HepG2 (cell line): ENCODE data around the gene HILPDA. TPM values are rescaled to one million over a fixed set of nuclear protein-coding genes. Genes with fewer than 3 reads are reported as not detected.

Experiments
- FOXA3 ChIP-seq: IDR thresholded peaks from 2 replicates; pipeline ENCODE4 v1.6.1; 2016; ENCODE audit warnings: missing genetic modification reagents, missing compliant biosample characterization
- FOXP1 ChIP-seq, 2 experiments: fragments of 450-650 bp in 1 of 2; IDR thresholded peaks; 2 replicates each; pipeline ENCODE4 v1.6.1; 2017 to 2018; ENCODE audit warnings: antibody characterized with exemption in 1 of 2
- FOXP4 ChIP-seq: sonication (generic); formaldehyde crosslinking; IDR thresholded peaks from 2 replicates; pipeline ENCODE4 v1.4.0; 2020; ENCODE audit warnings: missing genetic modification reagents
- GATAD1 ChIP-seq: IDR thresholded peaks from 2 replicates; pipeline ENCODE4 v1.6.1; 2016; ENCODE audit warnings: missing genetic modification reagents, missing compliant biosample characterization
- KIAA2018 ChIP-seq: sonication (generic); formaldehyde crosslinking; IDR thresholded peaks from 2 replicates; pipeline ENCODE4 v1.5.0; 2020; ENCODE audit warnings: mild to moderate bottlenecking, missing genetic modification reagents, borderline replicate concordance
- NCOA2 ChIP-seq: sonication (generic); formaldehyde crosslinking; IDR thresholded peaks from 2 replicates; pipeline ENCODE4 v1.8.0; 2022; ENCODE audit warnings: inconsistent platforms
- PPARG ChIP-seq: conservative IDR thresholded peaks from 2 replicates; pipeline ENCODE4 v1.6.1; 2016; ENCODE audit warnings: missing biosample characterization, missing genetic modification reagents
- SALL1 ChIP-seq: sonication (generic); formaldehyde crosslinking; IDR thresholded peaks from 2 replicates; pipeline ENCODE4 v1.8.0; 2022; ENCODE audit warnings: mild to moderate bottlenecking, missing genetic modification reagents
- SP1 ChIP-seq, 2 experiments: fragments of 450-650 bp in 1 of 2; sonication (generic) in 1 of 2; formaldehyde crosslinking in 1 of 2; IDR thresholded peaks; 2 replicates each; pipeline versions ENCODE4 v1.4.0 to v1.6.1; 2016 to 2020; ENCODE audit warnings: missing genetic modification reagents in 1 of 2
- THAP11 ChIP-seq: IDR thresholded peaks from 2 replicates; pipeline ENCODE4 v1.6.1; 2016; ENCODE audit warnings: missing biosample characterization, missing genetic modification reagents
- ZNF205 ChIP-seq: IDR thresholded peaks from 2 replicates; pipeline ENCODE4 v1.6.1; 2018; ENCODE audit warnings: missing biosample characterization, missing genetic modification reagents
- ZNF577 ChIP-seq: sonication (generic); formaldehyde crosslinking; IDR thresholded peaks from 2 replicates; pipeline ENCODE4 v1.4.0; 2020; ENCODE audit warnings: mild to moderate bottlenecking, low read depth, missing genetic modification reagents, borderline replicate concordance
- ZNF792 ChIP-seq: IDR thresholded peaks from 2 replicates; pipeline ENCODE4 v1.6.1; 2016
- polyA plus RNA-seq, 8 experiments: library from polyadenylated mRNA; depleted of rRNA in 3 of 8; stranded (reverse) in 7 of 8; unstranded in 1 of 8; fragments of >200 nt; fragmentation: Illumina TruSeq in 4 of 8; extraction: Trizol in 4 of 8; gene quantifications; 2 replicates each; pipeline versions ENCODE4 v1.2.1 to v1.2.3, GENCODE V29; 2011 to 2016; ENCODE audit warnings: low read depth in 4 of 8, missing spikeins in 1 of 8, mixed read lengths in 1 of 8; ENCODE audit not compliant: insufficient read depth in 1 of 8
- total RNA-seq, 5 experiments: library from RNA; depleted of rRNA; stranded (reverse); fragments of >200 nt; fragmentation: Illumina TruSeq; extraction: Trizol; gene quantifications; 2 replicates each; pipeline ENCODE4 v1.2.3, GENCODE V29; 2016; ENCODE audit warnings: low read depth in 1 of 5
- TF ChIP-seq, protein P1 (sequence below): IDR thresholded peaks from 2 replicates; pipeline ENCODE4 v1.4.0; 2020; ENCODE audit warnings: mild to moderate bottlenecking, missing genetic modification reagents
- TF ChIP-seq, protein P2 (sequence below): sonication (generic); formaldehyde crosslinking; IDR thresholded peaks from 2 replicates; pipeline ENCODE4 v1.4.0; 2020; ENCODE audit warnings: missing genetic modification reagents, borderline replicate concordance

Gene HILPDA
- total and polyA plus RNA-seq, 2 of the 13 experiments (the other 11 are each of a cell fraction or from before 2014, with no cell fraction given) = 11.1 to 44.0 TPM

DNA sequence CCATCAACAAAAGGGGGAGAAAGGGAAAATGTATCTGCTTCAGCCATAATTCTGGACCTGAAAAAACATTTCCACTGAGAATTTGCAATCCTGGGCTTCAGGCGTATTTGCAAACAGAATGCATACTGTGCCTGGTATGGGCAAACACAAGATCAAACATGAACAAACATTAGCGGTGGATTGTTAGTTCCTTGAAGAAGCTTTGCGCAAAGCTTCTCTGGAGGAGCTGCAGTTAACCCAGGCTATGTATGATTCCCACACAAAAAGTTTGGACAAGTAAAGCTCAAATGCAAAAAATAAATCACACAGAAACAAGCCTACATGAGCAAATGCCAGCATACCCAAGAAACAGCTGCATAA, 20.4 kb upstream of the HILPDA start (continued):
- TF ChIP-seq KIAA2018 (CRISPR knock-in tag) = no peak
- TF ChIP-seq, protein P1, sequence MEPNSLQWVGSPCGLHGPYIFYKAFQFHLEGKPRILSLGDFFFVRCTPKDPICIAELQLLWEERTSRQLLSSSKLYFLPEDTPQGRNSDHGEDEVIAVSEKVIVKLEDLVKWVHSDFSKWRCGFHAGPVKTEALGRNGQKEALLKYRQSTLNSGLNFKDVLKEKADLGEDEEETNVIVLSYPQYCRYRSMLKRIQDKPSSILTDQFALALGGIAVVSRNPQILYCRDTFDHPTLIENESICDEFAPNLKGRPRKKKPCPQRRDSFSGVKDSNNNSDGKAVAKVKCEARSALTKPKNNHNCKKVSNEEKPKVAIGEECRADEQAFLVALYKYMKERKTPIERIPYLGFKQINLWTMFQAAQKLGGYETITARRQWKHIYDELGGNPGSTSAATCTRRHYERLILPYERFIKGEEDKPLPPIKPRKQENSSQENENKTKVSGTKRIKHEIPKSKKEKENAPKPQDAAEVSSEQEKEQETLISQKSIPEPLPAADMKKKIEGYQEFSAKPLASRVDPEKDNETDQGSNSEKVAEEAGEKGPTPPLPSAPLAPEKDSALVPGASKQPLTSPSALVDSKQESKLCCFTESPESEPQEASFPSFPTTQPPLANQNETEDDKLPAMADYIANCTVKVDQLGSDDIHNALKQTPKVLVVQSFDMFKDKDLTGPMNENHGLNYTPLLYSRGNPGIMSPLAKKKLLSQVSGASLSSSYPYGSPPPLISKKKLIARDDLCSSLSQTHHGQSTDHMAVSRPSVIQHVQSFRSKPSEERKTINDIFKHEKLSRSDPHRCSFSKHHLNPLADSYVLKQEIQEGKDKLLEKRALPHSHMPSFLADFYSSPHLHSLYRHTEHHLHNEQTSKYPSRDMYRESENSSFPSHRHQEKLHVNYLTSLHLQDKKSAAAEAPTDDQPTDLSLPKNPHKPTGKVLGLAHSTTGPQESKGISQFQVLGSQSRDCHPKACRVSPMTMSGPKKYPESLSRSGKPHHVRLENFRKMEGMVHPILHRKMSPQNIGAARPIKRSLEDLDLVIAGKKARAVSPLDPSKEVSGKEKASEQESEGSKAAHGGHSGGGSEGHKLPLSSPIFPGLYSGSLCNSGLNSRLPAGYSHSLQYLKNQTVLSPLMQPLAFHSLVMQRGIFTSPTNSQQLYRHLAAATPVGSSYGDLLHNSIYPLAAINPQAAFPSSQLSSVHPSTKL (CRISPR knock-in tag) = peak; percentile 91
- TF ChIP-seq FOXA3 = peak; percentile 82
- TF ChIP-seq ZNF205 (CRISPR knock-in tag) = 0 out of 2 replicates have a peak, but pooled peaks have one; percentile 43
- peak; percentile 68 for TF ChIP-seq FOXP4 (CRISPR knock-in tag)
- TF ChIP-seq THAP11 (CRISPR knock-in tag) = 0 out of 2 replicates have a peak, but pooled peaks have one; percentile 16
- TF ChIP-seq SP1 (IDR thresholded peaks at IDR 0.05) = no peak
- no peak for TF ChIP-seq SP1 (CRISPR knock-in tag; IDR thresholded peaks at IDR 0.05)
- TF ChIP-seq, protein P2, sequence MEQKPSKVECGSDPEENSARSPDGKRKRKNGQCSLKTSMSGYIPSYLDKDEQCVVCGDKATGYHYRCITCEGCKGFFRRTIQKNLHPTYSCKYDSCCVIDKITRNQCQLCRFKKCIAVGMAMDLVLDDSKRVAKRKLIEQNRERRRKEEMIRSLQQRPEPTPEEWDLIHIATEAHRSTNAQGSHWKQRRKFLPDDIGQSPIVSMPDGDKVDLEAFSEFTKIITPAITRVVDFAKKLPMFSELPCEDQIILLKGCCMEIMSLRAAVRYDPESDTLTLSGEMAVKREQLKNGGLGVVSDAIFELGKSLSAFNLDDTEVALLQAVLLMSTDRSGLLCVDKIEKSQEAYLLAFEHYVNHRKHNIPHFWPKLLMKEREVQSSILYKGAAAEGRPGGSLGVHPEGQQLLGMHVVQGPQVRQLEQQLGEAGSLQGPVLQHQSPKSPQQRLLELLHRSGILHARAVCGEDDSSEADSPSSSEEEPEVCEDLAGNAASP (CRISPR knock-in tag) = no peak
- TF ChIP-seq SALL1 = peak; percentile 60; the same call in 1 of the 2 replicates
- TF ChIP-seq PPARG = 0 out of 2 replicates have a peak, but pooled peaks have one; percentile 11
- TF ChIP-seq FOXP1 (IDR thresholded peaks at IDR 0.05) = no peak
- TF ChIP-seq FOXP1 (CRISPR knock-in tag; IDR thresholded peaks at IDR 0.05) = peak; percentile 85
- no peak for TF ChIP-seq ZNF577 (CRISPR knock-in tag)
- peak; percentile 26; the same call in 1 of the 2 replicates for TF ChIP-seq ZNF792 (CRISPR knock-in tag)
- peak; percentile 54; the same call in 1 of the 2 replicates for TF ChIP-seq NCOA2 (CRISPR knock-in tag)
- TF ChIP-seq GATAD1 (CRISPR knock-in tag) = 0 out of 2 replicates have a peak, but pooled peaks have one; percentile 29
